Ovary (tissue), 9 donors: ENCODE data around the gene SRSF3. TPM values are rescaled to one million over a fixed set of nuclear protein-coding genes. Genes with fewer than 3 reads are reported as not detected.

Experiments
- DNase-seq, 5 donors: peaks; one replicate each; pipeline ENCODE4 v3.0.0-alpha.2; 2019 to 2020
- H3K27ac ChIP-seq, 2 donors: fragments of 200-600 bp; one replicate each; pipeline versions ENCODE4 v1.5.1 to v1.8.0; 2019 to 2022
- H3K27me3 ChIP-seq: fragments of 200-600 bp; one replicate; pipeline ENCODE4 v1.8.0; 2022
- H3K36me3 ChIP-seq: fragments of 200-600 bp; sonication (generic); one replicate; pipeline ENCODE4 v1.5.1; 2019
- H3K4me1 ChIP-seq: one replicate; pipeline ENCODE4 v1.8.1; 2013; ENCODE audit warnings: mild to moderate bottlenecking, moderate library complexity; ENCODE audit not compliant: insufficient read depth
- H3K4me3 ChIP-seq: fragments of 200-600 bp; sonication (generic); one replicate; pipeline ENCODE4 v1.5.1; 2017
- H3K9me3 ChIP-seq, 2 donors: fragments of 200-600 bp in 1 of 2; sonication (generic) in 1 of 2; one replicate each; pipeline versions ENCODE4 v1.5.1 to v1.8.1; 2013 to 2019; ENCODE audit warnings: mild to moderate bottlenecking in 1 of 2, moderate library complexity in 1 of 2
- EP300 ChIP-seq: sonication (generic); formaldehyde crosslinking; IDR thresholded peaks from one replicate; pipeline ENCODE4 v1.6.1; 2017; ENCODE audit warnings: antibody characterized with exemption
- POLR2A ChIP-seq: fragments of 450-650 bp; IDR thresholded peaks from one replicate; pipeline ENCODE4 v1.6.1; 2017; ENCODE audit warnings: antibody characterized with exemption, mild to moderate bottlenecking, moderate library complexity
- WGBS, 3 donors: extraction: QIAGEN DNeasy Blood & Tissue Kit in 1 of 3; methylation state at CpG; one replicate each; pipeline versions ENCODE4 v1.1.5 to v1.1.7; 2013 to 2017; 5-methylcytosine and 5-hydroxymethylcytosine counted together
- intact Hi-C, 4 donors: fragments of 100-400 bp; cut with DNase I; formaldehyde crosslinking; loops; one replicate each; pipeline versions ENCODE4 v1.11.0 to v1.15.1; 2022 to 2023
- polyA plus RNA-seq, 2 donors: library from polyadenylated mRNA; stranded (reverse); fragments of 200-250 nt in 1 of 2; fragments of 350-450 nt in 1 of 2; fragmentation: Illumina TruSeq in 1 of 2; extraction: RNeasy Lipid Tissue Mini Kit (QIAGEN cat#74804) in 1 of 2; gene quantifications; one replicate each; pipeline ENCODE4 v1.2.3, GENCODE V29; 2013 to 2014
- total RNA-seq, 7 donors: library from RNA; depleted of rRNA in 2 of 7; stranded (reverse); fragments of >200 nt in 2 of 7; fragmentation: NEBNext Ultra II Directional in 3 of 7; extraction: Animal tissue kit (Norgen Biotek cat#: 25700) in 3 of 7; gene quantifications; one replicate each; pipeline versions ENCODE4 v1.1.0 to v1.2.4, GENCODE V29; 2016 to 2023
- TF ChIP-seq, protein P1 (sequence below), 3 donors: fragments of 450-650 bp in 2 of 3; fragments of 200-600 bp in 1 of 3; IDR thresholded peaks; one replicate each; pipeline versions ENCODE4 v1.5.1 to v1.8.0; 2016 to 2022; ENCODE audit warnings: antibody characterized with exemption in 3 of 3, mild to moderate bottlenecking in 1 of 3
- donor health status: DM: no; HTN: no; CAD: no; lungs with moderate emphysema.
- donor health status: DM: no; HTN: no; CAD: no.
- donor health status: Bipolar disorder and iron deficiency.
- donor health status: DM: yes; HTN: yes; CAD: no.
- donor health status: DM: no; HTN: no; CAD: no.
- donor health status: DM: yes; HTN: yes; CAD: no.

The SRSF3 gene
- total and polyA plus RNA-seq, 9 donors = 146 to 345 (median 279) TPM

DNA sequence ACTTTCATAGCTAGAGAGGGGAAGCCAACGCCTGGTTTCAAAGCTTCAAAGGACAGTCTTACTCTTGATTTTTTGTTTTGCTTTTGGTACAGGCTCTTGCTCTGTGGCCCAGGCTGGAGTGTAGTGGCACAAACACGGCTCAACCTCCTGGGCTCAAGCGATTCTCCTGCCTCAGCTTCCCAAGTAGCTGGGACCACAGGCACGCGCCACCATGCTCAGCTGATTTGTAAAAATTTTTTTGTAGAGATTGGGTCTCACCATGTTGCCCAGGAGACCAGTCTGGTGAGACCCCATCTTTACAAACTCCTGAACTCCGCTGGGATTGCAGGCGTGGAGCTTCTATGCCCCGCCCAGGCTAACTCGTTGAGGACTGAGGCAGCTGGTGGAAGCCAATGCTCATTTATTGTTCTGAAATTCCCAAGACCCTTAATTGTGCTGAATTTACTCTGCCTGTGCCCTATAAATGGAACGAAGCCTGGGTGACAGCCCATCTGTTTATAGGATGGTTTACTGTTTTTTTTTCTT, 18.0 kb downstream of the SRSF3 start:
- intact Hi-C loops = loop anchor here in 2 of 4 donors (5.0 to 10.0 kb wide), 3 partner anchors 133 to 233 kb away; no protein-coding TSS in a partner anchor
- H3K27me3 ChIP-seq = no peaks in the 10 kb centered on the region
- H3K36me3 ChIP-seq = no peaks in the 10 kb centered on the region
- H3K27ac ChIP-seq = no peak overlapping the region
- no peak overlapping the region for H3K4me3 ChIP-seq
- peaks cover 6% of the 10 kb centered on the region for H3K4me1 ChIP-seq
- 94 to 99% (median 96%) methylated on average over 10 of the region's 10 CpGs for WGBS, 3 donors
- TF ChIP-seq, protein P1, sequence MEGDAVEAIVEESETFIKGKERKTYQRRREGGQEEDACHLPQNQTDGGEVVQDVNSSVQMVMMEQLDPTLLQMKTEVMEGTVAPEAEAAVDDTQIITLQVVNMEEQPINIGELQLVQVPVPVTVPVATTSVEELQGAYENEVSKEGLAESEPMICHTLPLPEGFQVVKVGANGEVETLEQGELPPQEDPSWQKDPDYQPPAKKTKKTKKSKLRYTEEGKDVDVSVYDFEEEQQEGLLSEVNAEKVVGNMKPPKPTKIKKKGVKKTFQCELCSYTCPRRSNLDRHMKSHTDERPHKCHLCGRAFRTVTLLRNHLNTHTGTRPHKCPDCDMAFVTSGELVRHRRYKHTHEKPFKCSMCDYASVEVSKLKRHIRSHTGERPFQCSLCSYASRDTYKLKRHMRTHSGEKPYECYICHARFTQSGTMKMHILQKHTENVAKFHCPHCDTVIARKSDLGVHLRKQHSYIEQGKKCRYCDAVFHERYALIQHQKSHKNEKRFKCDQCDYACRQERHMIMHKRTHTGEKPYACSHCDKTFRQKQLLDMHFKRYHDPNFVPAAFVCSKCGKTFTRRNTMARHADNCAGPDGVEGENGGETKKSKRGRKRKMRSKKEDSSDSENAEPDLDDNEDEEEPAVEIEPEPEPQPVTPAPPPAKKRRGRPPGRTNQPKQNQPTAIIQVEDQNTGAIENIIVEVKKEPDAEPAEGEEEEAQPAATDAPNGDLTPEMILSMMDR (IDR thresholded peaks at IDR 0.05) = no peak
- no peak for TF ChIP-seq POLR2A
- no peak for TF ChIP-seq EP300
- H3K9me3 ChIP-seq = no peaks in the 10 kb centered on the region
- peak in 2 of 5 donors; percentile 9 to 20 for DNase-seq

DNA sequence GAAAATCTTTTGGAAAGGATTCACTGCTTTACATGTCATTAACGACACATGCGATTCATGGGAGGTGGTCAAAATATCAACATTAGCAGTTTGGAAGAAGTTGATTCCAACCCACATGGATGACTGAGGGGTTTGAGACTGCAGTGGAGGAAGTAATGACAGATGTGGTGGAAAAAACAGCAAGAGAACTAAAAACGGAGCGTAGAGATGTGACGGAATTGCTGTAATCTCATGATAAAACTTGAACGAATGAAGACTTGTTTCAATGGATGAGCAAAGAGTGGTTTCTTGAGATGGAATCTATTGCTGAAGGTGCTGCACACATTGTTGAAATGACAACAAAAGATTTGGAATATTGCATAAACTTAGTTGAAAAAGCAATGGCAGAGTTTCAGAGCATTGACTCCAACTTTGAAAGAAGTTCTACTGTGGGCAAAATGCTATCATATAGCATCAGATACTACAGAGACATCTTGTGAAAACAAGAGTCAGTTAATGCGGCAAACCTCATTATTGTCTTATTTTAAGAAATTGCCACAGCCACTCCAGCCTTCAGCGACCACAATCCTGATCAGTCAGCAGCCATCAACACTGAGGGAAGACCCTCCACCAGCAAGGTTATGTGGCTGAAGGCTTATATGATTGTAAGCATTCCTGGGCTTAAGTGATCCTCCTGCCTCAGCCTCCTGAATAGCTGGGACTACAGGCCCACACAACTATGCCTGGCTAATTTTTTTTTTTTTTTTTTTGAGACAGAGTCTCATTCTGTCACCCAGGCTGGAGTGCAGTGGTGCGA, 19.2 kb downstream of the SRSF3 start:
- no peaks in the 10 kb centered on the region for H3K27me3 ChIP-seq
- peaks cover 3% of the 10 kb centered on the region for H3K4me1 ChIP-seq
- intact Hi-C loops = loop anchor here in 2 of 4 donors (5.0 to 10.0 kb wide), 3 partner anchors 131 to 231 kb away; no protein-coding TSS in a partner anchor
- no peak for TF ChIP-seq POLR2A
- TF ChIP-seq EP300 = no peak
- TF ChIP-seq, protein P1 (IDR thresholded peaks at IDR 0.05) = no peak
- H3K36me3 ChIP-seq = no peaks in the 10 kb centered on the region
- H3K9me3 ChIP-seq = no peaks in the 10 kb centered on the region
- DNase-seq = no peak
- 80 to 87% (median 86%) methylated on average over 9 of the region's 9 CpGs for WGBS, 3 donors
- H3K4me3 ChIP-seq = no peak overlapping the region
- no peak overlapping the region for H3K27ac ChIP-seq

DNA sequence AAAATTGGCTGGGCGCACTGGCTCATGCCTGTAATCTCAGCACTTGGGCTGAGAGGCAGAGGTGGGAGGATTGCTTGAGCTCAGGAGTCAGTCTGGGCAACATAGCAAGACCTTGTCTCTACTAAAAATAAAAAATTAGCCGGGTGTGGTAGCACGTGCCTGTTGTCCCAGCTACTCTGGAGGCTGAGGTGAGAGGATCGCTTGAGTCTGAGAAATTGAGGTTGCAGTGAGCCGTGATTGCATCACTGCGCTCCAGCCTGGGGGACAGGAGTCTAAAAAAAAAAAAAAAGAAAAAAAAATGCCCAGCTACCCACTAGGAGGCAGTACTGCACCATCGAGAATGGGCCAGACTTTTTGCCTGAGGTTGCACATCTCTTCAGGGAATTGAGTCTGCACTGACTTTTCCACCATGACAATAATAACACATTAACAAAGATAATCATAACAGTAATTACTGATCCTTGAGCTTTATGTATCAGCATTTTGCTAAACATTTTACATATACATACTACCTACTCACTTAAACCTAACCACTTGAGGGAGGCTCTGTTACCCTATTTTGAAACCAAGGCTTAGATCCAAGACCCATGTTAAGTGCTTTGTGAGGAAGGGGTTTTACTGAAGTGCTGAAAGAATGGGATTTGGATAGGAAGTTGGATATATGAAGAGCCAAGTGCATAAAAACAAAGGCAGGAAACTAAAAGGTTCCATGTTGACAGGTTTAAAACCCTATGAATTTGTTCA, 21.0 kb downstream of the SRSF3 start:
- TF ChIP-seq, protein P1 (IDR thresholded peaks at IDR 0.05) = peak; percentile 38 to 63 (median 58)
- TF ChIP-seq POLR2A (no peak), EP300 (no peak)
- Histone ChIP-seq H3K36me3 (no peaks in the 10 kb centered on the region), H3K27me3 (no peaks in the 10 kb centered on the region), H3K4me3 (no peak overlapping the region), H3K4me1 (no peaks in the 10 kb centered on the region), H3K9me3 (no peaks in the 10 kb centered on the region), H3K27ac (no peak overlapping the region)
- intact Hi-C loops = loop anchor here in 3 of 4 donors (5.0 to 10.0 kb wide), 4 partner anchors 130 to 230 kb away; no protein-coding TSS in a partner anchor
- whole genome bisulfite sequencing, 3 donors = 30 to 40% (median 35%) methylated on average over 7 of the region's 7 CpGs
- peak in 4 of 5 donors; percentile 20 to 60 (median 39) for DNase-seq

DNA sequence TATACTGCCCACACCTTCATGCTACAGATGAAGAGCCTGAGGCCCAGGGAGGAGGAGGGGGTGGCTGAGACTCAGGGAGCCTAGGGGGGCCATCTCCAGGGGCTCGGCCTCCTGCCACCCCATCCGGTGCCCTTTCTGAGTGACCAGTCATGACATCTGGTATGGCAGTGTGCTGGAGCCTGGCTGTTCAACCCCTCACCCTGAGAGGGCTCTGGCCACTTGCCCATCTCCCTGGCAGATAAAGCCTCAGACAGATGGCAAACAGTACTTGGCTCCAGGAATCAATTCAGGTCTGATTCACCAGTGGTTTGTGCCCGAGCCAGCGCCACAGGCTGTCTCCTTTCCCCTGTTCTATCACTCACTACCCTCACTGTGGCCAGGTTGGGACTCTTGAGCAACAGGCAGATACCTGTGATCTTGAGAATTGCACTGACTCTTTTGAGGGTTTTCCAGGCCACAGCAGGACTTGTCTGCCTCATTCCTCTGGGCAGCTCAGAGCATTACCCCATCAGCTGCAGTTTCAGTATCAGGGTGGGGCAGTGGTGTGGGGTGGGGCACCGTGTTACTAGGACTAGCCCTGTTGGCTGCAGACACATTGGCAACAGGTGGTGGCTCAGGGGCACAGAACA, 22.8 kb downstream of the SRSF3 start:
- Histone ChIP-seq H3K36me3 (no peaks in the 10 kb centered on the region), H3K27me3 (no peaks in the 10 kb centered on the region), H3K27ac (no peak overlapping the region), H3K4me3 (no peak overlapping the region), H3K9me3 (no peaks in the 10 kb centered on the region), H3K4me1 (no peaks in the 10 kb centered on the region)
- TF ChIP-seq POLR2A = no peak
- no peak for TF ChIP-seq EP300
- TF ChIP-seq, protein P1 (IDR thresholded peaks at IDR 0.05) = no peak
- 72 to 78% (median 77%) methylated on average over 5 of the region's 5 CpGs for WGBS, 3 donors
- intact Hi-C loops = loop anchor here in 3 of 4 donors (5.0 to 10.0 kb wide), 4 partner anchors 128 to 228 kb away; no protein-coding TSS in a partner anchor
- DNase-seq = peak in 3 of 5 donors; percentile 17 to 41 (median 20)
